A549 (cell line): ENCODE measurements around the gene RNPEP. TPM values are rescaled to one million over a fixed set of nuclear protein-coding genes. Genes with fewer than 3 reads are reported as not detected.

Experiments
- ATAC-seq, 2 experiments: fragments of 200-7000 bp in 1 of 2; fragments of >200 bp in 1 of 2; cut with Nextera tagmentation in 1 of 2; cut with Tn5 transposase in 1 of 2; 3 replicates each; pipeline versions ENCODE4 v1.8.0 to v1.9.1; 2018 to 2020; ENCODE audit warnings: mild to moderate bottlenecking in 1 of 2, moderate library complexity in 1 of 2
- CTCF ChIA-PET: fragments of 300-600 bp; sonication (Branson Sonifier 250); formaldehyde crosslinking; extraction: SDS; loops from one replicate; lab custom pipeline; 2021; ENCODE audit warnings: antibody characterized with exemption, inconsistent platforms; lab: Yijun Ruan, JAX
- POLR2A ChIA-PET: fragments of 350-600 bp; formaldehyde crosslinking; extraction: SDS; loops from one replicate; lab custom pipeline; 2021; ENCODE audit warnings: antibody characterized with exemption, inconsistent platforms; lab: Yijun Ruan, JAX
- DNase-seq, 2 experiments: peaks; one replicate each; pipeline versions ENCODE4 v3.0.0 to v3.0.0-alpha.2; 2011 to 2016; ENCODE audit warnings: low read depth in 1 of 2, low spot score in 1 of 2
- FAIRE-seq: peaks from 2 replicates; lab custom pipeline; 2011; peaks lifted over from hg19 to GRCh38; lab: Jason Lieb, UNC
- H3K27ac ChIP-seq, 2 experiments: fragments of >200 bp; sonication (Bioruptor Twin); formaldehyde crosslinking; 3 replicates each; pipeline ENCODE4 v1.5.1; 2016 to 2017
- H3K4me1 ChIP-seq: fragments of >200 bp; sonication (Bioruptor Twin); formaldehyde crosslinking; 3 replicates; pipeline ENCODE4 v1.6.1; 2016
- H3K4me2 ChIP-seq: fragments of >200 bp; sonication (Bioruptor Twin); formaldehyde crosslinking; 3 replicates; pipeline ENCODE4 v1.6.1; 2016
- H3K4me3 ChIP-seq: fragments of >200 bp; sonication (Bioruptor Twin); formaldehyde crosslinking; 3 replicates; pipeline ENCODE4 v1.5.1; 2016
- H3K9me3 ChIP-seq: fragments of >200 bp; sonication (Bioruptor Twin); formaldehyde crosslinking; 3 replicates; pipeline ENCODE4 v1.6.1; 2016
- CBX2 ChIP-seq: fragments of 200-600 bp; sonication (generic); IDR thresholded peaks from 2 replicates; pipeline ENCODE4 v1.6.1; 2016; ENCODE audit warnings: low read depth, mild to moderate bottlenecking, borderline replicate concordance
- CHD2 ChIP-seq: fragments of 150-350 bp; IDR thresholded peaks from 2 replicates; pipeline ENCODE4 v1.6.1; 2014; ENCODE audit warnings: low read length; ENCODE audit not compliant: partially characterized antibody
- E2F6 ChIP-seq: IDR thresholded peaks from 2 replicates; pipeline ENCODE4 v1.6.1; 2012; ENCODE audit warnings: low read depth, borderline replicate concordance
- ELK1 ChIP-seq: fragments of 150-350 bp; IDR thresholded peaks from 2 replicates; pipeline ENCODE4 v1.6.1; 2014; ENCODE audit warnings: low read depth, mild to moderate bottlenecking, low read length
- FOSL2 ChIP-seq, 2 experiments: fragments of 450-650 bp in 1 of 2; fragments of >200 bp in 1 of 2; sonication (Bioruptor Twin) in 1 of 2; formaldehyde crosslinking; IDR thresholded peaks; 2 replicates each; pipeline versions ENCODE4 v1.5.0 to v1.6.1; 2016 to 2020; ENCODE audit warnings: mild to moderate bottlenecking in 1 of 2, moderate library complexity in 1 of 2
- FOXS1 ChIP-seq: fragments of 250-450 bp; sonication (Bioruptor Pico); IDR thresholded peaks from 2 replicates; pipeline ENCODE4 v1.5.0; 2020; ENCODE audit warnings: mild to moderate bottlenecking, moderate library complexity
- GATA3 ChIP-seq: IDR thresholded peaks from 2 replicates; pipeline ENCODE4 v1.6.1; 2012; ENCODE audit warnings: borderline replicate concordance
- HDAC2 ChIP-seq: fragments of 200-600 bp; sonication (generic); IDR thresholded peaks from 2 replicates; pipeline ENCODE4 v1.6.1; 2016
- HES2 ChIP-seq: fragments of >200 bp; sonication (Bioruptor Twin); formaldehyde crosslinking; IDR thresholded peaks from 2 replicates; pipeline ENCODE4 v1.6.1; 2016
- HMGXB4 ChIP-seq: fragments of 250-450 bp; sonication (Bioruptor Pico); IDR thresholded peaks from 2 replicates; pipeline ENCODE4 v1.5.0; 2021; ENCODE audit warnings: mild to moderate bottlenecking, moderate library complexity, borderline replicate concordance
- HOXB13 ChIP-seq: fragments of 250-450 bp; sonication (Bioruptor Pico); IDR thresholded peaks from 2 replicates; pipeline ENCODE4 v1.5.0; 2020; ENCODE audit warnings: low read depth, mild to moderate bottlenecking, moderate library complexity
- JUNB ChIP-seq: fragments of >200 bp; sonication (Bioruptor Twin); formaldehyde crosslinking; IDR thresholded peaks from 2 replicates; pipeline ENCODE4 v1.6.1; 2016
- NFE2L2 ChIP-seq: fragments of 150-350 bp; conservative IDR thresholded peaks from 2 replicates; pipeline ENCODE4 v1.6.1; 2014; ENCODE audit warnings: low read length
- NR3C1 ChIP-seq: fragments of >200 bp; sonication (Bioruptor Twin); formaldehyde crosslinking; IDR thresholded peaks from 3 replicates; pipeline ENCODE4 v1.6.1; 2017
- PBX3 ChIP-seq: IDR thresholded peaks from 2 replicates; pipeline ENCODE4 v1.6.1; 2012
- RNF2 ChIP-seq: fragments of 200-600 bp; sonication (generic); IDR thresholded peaks from 2 replicates; pipeline ENCODE4 v1.6.1; 2016; ENCODE audit warnings: low read depth, mild to moderate bottlenecking, antibody characterized with exemption, moderate library complexity, borderline replicate concordance
- TP53 ChIP-seq: fragments of 250-450 bp; sonication (Bioruptor Pico); IDR thresholded peaks from 2 replicates; pipeline ENCODE4 v1.5.0; 2021; ENCODE audit warnings: mild to moderate bottlenecking, moderate library complexity
- ZFP36 ChIP-seq: fragments of 450-650 bp; IDR thresholded peaks from 2 replicates; pipeline ENCODE4 v1.6.1; 2014; ENCODE audit warnings: borderline replicate concordance; ENCODE audit not compliant: partially characterized antibody
- ZSCAN20 ChIP-seq: fragments of 250-450 bp; sonication (Bioruptor Pico); IDR thresholded peaks from 2 replicates; pipeline ENCODE4 v1.8.0; 2022; ENCODE audit warnings: mild to moderate bottlenecking, moderate library complexity
- WGBS: methylation state at CpG from one replicate; pipeline ENCODE4 v1.1.6; 2017; ENCODE audit errors: missing lambda C conversion rate; 5-methylcytosine and 5-hydroxymethylcytosine counted together
- polyA plus RNA-seq, 4 experiments: library from polyadenylated mRNA; depleted of rRNA in 3 of 4; stranded (reverse); fragments of >200 nt; fragmentation: RNase III in 1 of 4; extraction: RNeasy Plus Mini Kit Qiagen cat#74134 plus additional on column Dnase treatment in 1 of 4; gene quantifications; 2 replicates in 3 of 4; 3 replicates in 1 of 4; pipeline ENCODE4 v1.2.3, GENCODE V29; 2011 to 2017

RNPEP gene
- polyA plus RNA-seq, 2 of the 4 experiments (the other 2 are of a cell fraction), result 71.1 to 87.6 TPM

GRCh38 chr1:202036595-202037387 is 54.3 kb downstream of the RNPEP start:
- Histone ChIP-seq H3K4me2 (no peak overlapping the region), H3K27ac (peak overlapping the region; percentile 97 to 99), H3K9me3 (no peaks in the 10 kb centered on the region), H3K4me1 (peaks cover 42% of the 10 kb centered on the region), H3K4me3 (no peak overlapping the region)
- 94% methylated on average over 9 of the region's 9 CpGs for WGBS
- ChIA-PET POLR2A (interaction anchor here (0.6 to 4.1 kb wide), 3 partner anchors 12 to 305 kb away, joined by 4 to 147 read pairs (median 8); partner anchors contain the start of gene ELF3), CTCF (interaction anchor here (0.6 to 3.0 kb wide), 5 partner anchors 20 to 74 kb away, joined by 3 to 8 read pairs (median 3); partner anchors contain the start of gene ELF3)
- FAIRE-seq (no peak), DNase-seq (no peak), ATAC-seq (no peak)
- TF ChIP-seq E2F6 (no peak), PBX3 (no peak), FOXS1 (CRISPR knock-in tag) (peak; percentile 59; the same call in 1 of the 2 replicates), ZSCAN20 (0 out of 2 replicates have a peak, but pooled peaks have one; percentile 4)

- Histone ChIP-seq H3K9me3 (no peaks in the 10 kb centered on the region), H3K4me1 (peaks cover 48% of the 10 kb centered on the region), H3K4me3 (no peak overlapping the region), H3K4me2 (no peak overlapping the region), H3K27ac (peak overlapping the region; percentile 97 to 99)
- FAIRE-seq (no peak), ATAC-seq (no peak), DNase-seq (peak in 1 of 2 experiments; percentile 59)
- WGBS, result 81% methylated on average over 4 of the region's 4 CpGs
- POLR2A ChIA-PET, result no interaction called here
- TF ChIP-seq FOSL2 (IDR thresholded peaks at IDR 0.05) (no peak), FOSL2 (CRISPR knock-in tag; IDR thresholded peaks at IDR 0.05) (peak; percentile 39), NR3C1 (no peak), HOXB13 (CRISPR knock-in tag) (0 out of 2 replicates have a peak, but pooled peaks have one; percentile 27), GATA3 (no peak), ZFP36 (no peak), ELK1 (no peak)
- CTCF ChIA-PET, result interaction anchor here (1.1 to 1.8 kb wide), 4 partner anchors 20 to 71 kb away, joined by 3 to 5 read pairs (median 4); partner anchors contain the start of gene ELF3
These were observed 55.4 kb downstream of the RNPEP start for GRCh38 chr1:202037706-202038296.

GRCh38 chr1:202038688-202039346 is 56.4 kb downstream of the RNPEP start:
- DNase-seq (no peak), ATAC-seq (no peak), FAIRE-seq (no peak)
- H3K27ac ChIP-seq, result peak overlapping the region; percentile 3 to 97; a peak in 4 of 6 replicates
- H3K9me3 ChIP-seq, result no peaks in the 10 kb centered on the region
- ChIA-PET CTCF (interaction anchor here (1.1 to 3.5 kb wide), 8 partner anchors 18 to 79 kb away, joined by 3 to 12 read pairs (median 3); partner anchors contain the start of gene ELF3), POLR2A (no interaction called here)
- no peak overlapping the region for H3K4me3 ChIP-seq
- H3K4me2 ChIP-seq, result no peak overlapping the region
- TF ChIP-seq CHD2, result no peak
- TF ChIP-seq RNF2, result no peak
- no peak for TF ChIP-seq NFE2L2
- TF ChIP-seq NR3C1, result no peak
- TF ChIP-seq CBX2, result no peak
- no peak for TF ChIP-seq HES2
- no peak for TF ChIP-seq TP53 (CRISPR knock-in tag)
- TF ChIP-seq JUNB, result no peak
- no peak for TF ChIP-seq HDAC2
- no peak for TF ChIP-seq HMGXB4 (CRISPR knock-in tag)
- peaks cover 53% of the 10 kb centered on the region for H3K4me1 ChIP-seq
- WGBS, result 98% methylated on average over 2 of the region's 2 CpGs
